GM10266 (cell line): Measurements from ENCODE around the gene MADD.
"Not testable (repeated sequence)": the region's sequence is repeated elsewhere in the genome, so short reads cannot be mapped to it uniquely, and the experiment has no call there.

ENCODE experiments used
- DNase-seq: peaks from one replicate; pipeline ENCODE4 v3.0.0; 2012; ENCODE audit errors: extremely low spot score
- TF ChIP-seq, protein P1 (sequence below): IDR thresholded peaks from 2 replicates; pipeline ENCODE4 v1.5.1; 2012; ENCODE audit warnings: mild to moderate bottlenecking, low read depth; ENCODE audit not compliant: control insufficient read depth, insufficient read depth; ENCODE audit errors: missing control alignments

The MADD gene

GRCh38 chr11:47333886-47334443 is 64.0 kb downstream of the MADD start:
- TF ChIP-seq, protein P1, sequence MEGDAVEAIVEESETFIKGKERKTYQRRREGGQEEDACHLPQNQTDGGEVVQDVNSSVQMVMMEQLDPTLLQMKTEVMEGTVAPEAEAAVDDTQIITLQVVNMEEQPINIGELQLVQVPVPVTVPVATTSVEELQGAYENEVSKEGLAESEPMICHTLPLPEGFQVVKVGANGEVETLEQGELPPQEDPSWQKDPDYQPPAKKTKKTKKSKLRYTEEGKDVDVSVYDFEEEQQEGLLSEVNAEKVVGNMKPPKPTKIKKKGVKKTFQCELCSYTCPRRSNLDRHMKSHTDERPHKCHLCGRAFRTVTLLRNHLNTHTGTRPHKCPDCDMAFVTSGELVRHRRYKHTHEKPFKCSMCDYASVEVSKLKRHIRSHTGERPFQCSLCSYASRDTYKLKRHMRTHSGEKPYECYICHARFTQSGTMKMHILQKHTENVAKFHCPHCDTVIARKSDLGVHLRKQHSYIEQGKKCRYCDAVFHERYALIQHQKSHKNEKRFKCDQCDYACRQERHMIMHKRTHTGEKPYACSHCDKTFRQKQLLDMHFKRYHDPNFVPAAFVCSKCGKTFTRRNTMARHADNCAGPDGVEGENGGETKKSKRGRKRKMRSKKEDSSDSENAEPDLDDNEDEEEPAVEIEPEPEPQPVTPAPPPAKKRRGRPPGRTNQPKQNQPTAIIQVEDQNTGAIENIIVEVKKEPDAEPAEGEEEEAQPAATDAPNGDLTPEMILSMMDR: no peak
- no peak for DNase-seq

- DNase-seq: not testable (repeated sequence)
Measured at GRCh38 chr11:47334699-47335411, 64.9 kb downstream of the MADD start.

DNA sequence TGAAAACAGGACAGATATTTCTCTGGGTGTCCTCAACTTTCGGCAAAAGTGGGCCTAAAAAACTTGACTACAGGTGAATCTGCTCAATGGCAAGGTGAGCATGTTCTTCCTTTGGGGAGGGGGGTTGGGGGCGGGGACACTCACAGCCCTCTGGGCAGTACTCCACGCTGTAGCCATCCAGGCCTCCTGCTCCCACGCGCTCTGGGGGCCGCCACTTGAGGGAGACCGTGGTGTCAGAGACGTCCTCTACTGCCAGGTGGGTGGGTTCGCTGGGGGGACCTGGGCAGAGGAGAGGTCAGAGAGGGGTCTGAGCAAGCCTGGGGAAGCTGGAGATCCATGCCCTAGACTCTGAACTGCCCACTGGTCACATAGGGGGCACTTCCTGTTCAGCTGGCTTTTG is 65.8 kb downstream of the MADD start:
- TF ChIP-seq, protein P1: no peak
- DNase-seq: no peak

DNA sequence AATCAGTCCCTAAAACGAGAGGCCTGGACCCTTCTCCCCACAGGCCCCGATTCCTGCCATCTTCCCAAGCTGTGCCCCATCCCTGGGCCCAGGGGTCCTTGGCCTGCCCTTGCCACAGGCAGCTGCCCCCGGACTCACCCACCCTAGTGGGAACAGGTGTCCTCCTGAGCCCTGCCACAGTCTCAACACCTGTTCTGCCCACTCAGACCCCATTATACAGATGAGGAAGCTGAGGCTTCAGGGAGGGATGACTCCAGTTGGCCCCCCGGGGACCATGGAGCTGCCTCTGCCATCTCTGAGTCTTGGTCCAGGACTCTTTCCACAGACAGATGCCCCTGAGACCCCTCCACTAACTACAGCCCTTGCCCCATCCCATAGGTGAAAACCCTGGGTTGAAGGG is 66.7 kb downstream of the MADD start:
- DNase-seq: no peak
- TF ChIP-seq, protein P1: no peak

DNA sequence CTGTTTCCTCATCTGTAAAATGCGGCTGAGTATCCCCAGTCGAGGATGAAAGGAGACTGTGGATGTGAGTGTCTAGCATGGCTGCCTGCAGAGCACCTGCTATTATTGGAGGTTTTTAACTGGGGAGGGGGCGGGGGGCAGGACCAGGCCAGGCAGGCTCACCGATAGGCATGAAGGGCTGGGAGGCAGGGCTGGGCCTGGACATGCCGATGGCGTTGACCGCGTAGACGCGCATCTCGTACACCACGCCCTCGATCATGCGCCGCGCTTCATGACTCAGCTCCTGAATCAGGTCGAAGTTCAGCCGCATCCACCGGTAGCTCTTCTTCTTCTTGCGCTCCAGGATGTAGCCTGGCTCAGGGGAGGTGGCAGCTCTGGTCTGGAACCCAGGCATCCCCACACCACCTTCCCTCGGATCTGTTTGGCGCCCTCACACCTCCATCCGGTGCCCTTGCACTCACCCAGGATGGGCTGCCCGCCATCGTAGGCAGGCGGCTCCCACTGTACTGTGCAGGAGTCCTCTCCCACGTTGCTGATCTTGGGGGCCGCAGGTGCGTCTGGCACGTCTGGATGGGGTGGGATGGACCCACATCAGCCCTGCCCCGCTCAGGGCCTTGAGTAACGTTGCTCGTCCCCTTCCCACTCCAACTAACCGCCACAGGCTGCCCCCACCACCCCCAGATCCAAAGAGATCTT is 67.4 kb downstream of the MADD start:
- DNase-seq: no peak
- TF ChIP-seq, protein P1: no peak

GRCh38 chr11:47338396-47339241 is 68.7 kb downstream of the MADD start:
- no peak for DNase-seq
- TF ChIP-seq, protein P1: no peak

GRCh38 chr11:47340010-47340409 is 70.1 kb downstream of the MADD start:
- DNase-seq: no peak
- TF ChIP-seq, protein P1: no peak
